GM21367 (cell line): ENCODE data around the gene NOXRED1.
A peak's percentile ranks its signal among the peaks of the same experiment; 100 is the strongest.
"Not testable (repeated sequence)": the region's sequence is repeated elsewhere in the genome, so short reads cannot be mapped to it uniquely, and the experiment has no call there.

ENCODE experiments used
- ATAC-seq: cut with Tn5 transposase; IDR thresholded peaks from one replicate; pipeline ENCODE4 v1.9.1; 2021; ENCODE audit not compliant: unreplicated experiment

Gene NOXRED1

GRCh38 chr14:77415403-77416030 lies 7.8 kb downstream of the NOXRED1 start:
- ATAC-seq = not testable (repeated sequence)

GRCh38 chr14:77409131-77409533 lies 14.2 kb downstream of the NOXRED1 start:
- no peak for ATAC-seq

- ATAC-seq = no peak
Measured at GRCh38 chr14:77407158-77407557, 16.2 kb downstream of the NOXRED1 start.

- ATAC-seq = no peak
Measured at GRCh38 chr14:77406718-77407117, 16.6 kb downstream of the NOXRED1 start.

GRCh38 chr14:77406086-77406485 lies 17.2 kb downstream of the NOXRED1 start:
- no peak for ATAC-seq

- no peak for ATAC-seq
Measured at GRCh38 chr14:77403768-77404167, 19.6 kb downstream of the NOXRED1 start.

- ATAC-seq = no peak
Measured at GRCh38 chr14:77400216-77400615, 23.1 kb downstream of the NOXRED1 start.

- no peak for ATAC-seq
Measured at GRCh38 chr14:77390188-77390587, 33.1 kb downstream of the NOXRED1 start.

GRCh38 chr14:77378701-77379100 lies 44.6 kb downstream of the NOXRED1 start:
- no peak for ATAC-seq

- no peak for ATAC-seq
Measured at GRCh38 chr14:77377502-77377844, 45.9 kb downstream of the NOXRED1 start.

- ATAC-seq = peak; percentile 68
Measured at GRCh38 chr14:77376771-77377501, 46.4 kb downstream of the NOXRED1 start, which contains the start of the genes SAMD15 and TMED8. SAMD15 (plus strand) TSS chr14:77377379; CDS start chr14:77377419, 40 bp downstream. TMED8 (minus strand) TSS chr14:77377094; CDS start chr14:77377053, 41 bp downstream.

- peak; percentile 2 for ATAC-seq
Measured at GRCh38 chr14:77375973-77376770, 47.2 kb downstream of the NOXRED1 start.

- no peak for ATAC-seq
Measured at GRCh38 chr14:77375164-77375950, 48.0 kb downstream of the NOXRED1 start.

GRCh38 chr14:77372304-77372841 lies 51.0 kb downstream of the NOXRED1 start:
- peak; percentile 42 for ATAC-seq

GRCh38 chr14:77369285-77369684 lies 54.0 kb downstream of the NOXRED1 start:
- no peak for ATAC-seq

- no peak for ATAC-seq
Measured at GRCh38 chr14:77364146-77364545, 59.2 kb downstream of the NOXRED1 start.

- no peak for ATAC-seq
Measured at GRCh38 chr14:77359626-77360025, 63.7 kb downstream of the NOXRED1 start.

- ATAC-seq = no peak
Measured at GRCh38 chr14:77356899-77357298, 66.4 kb downstream of the NOXRED1 start.

GRCh38 chr14:77355811-77356210 lies 67.5 kb downstream of the NOXRED1 start:
- no peak for ATAC-seq

GRCh38 chr14:77353469-77354141 lies 69.7 kb downstream of the NOXRED1 start:
- no peak for ATAC-seq
